ENCODE results near the gene STXBP2.
A peak's percentile ranks its signal among the peaks of the same experiment; 100 is the strongest.

Gene STXBP2

GRCh38 chr19:7681340-7682174 lies 44.6 kb downstream of the STXBP2 start:
- peak; percentile 83 to 88 for DNase-seq

GRCh38 chr19:7682175-7682855 lies 45.4 kb downstream of the STXBP2 start:
- no peak for DNase-seq

- no peak for DNase-seq
Observed at GRCh38 chr19:7685546-7686445, 48.9 kb downstream of the STXBP2 start.

- DNase-seq, result no peak
Observed at GRCh38 chr19:7687177-7687576, 50.3 kb downstream of the STXBP2 start.

- no peak for DNase-seq
Observed at GRCh38 chr19:7689165-7689564, 52.3 kb downstream of the STXBP2 start.

GRCh38 chr19:7690779-7691258 lies 53.9 kb downstream of the STXBP2 start:
- no peak for DNase-seq

- no peak for DNase-seq
Observed at GRCh38 chr19:7691497-7691896, 54.6 kb downstream of the STXBP2 start.

- DNase-seq, result no peak
Observed at GRCh38 chr19:7692417-7693088, 55.6 kb downstream of the STXBP2 start.

GRCh38 chr19:7694499-7694898 lies 57.6 kb downstream of the STXBP2 start:
- no peak for DNase-seq
